ENCODE results near the gene BRD1.

The BRD1 gene

DNA sequence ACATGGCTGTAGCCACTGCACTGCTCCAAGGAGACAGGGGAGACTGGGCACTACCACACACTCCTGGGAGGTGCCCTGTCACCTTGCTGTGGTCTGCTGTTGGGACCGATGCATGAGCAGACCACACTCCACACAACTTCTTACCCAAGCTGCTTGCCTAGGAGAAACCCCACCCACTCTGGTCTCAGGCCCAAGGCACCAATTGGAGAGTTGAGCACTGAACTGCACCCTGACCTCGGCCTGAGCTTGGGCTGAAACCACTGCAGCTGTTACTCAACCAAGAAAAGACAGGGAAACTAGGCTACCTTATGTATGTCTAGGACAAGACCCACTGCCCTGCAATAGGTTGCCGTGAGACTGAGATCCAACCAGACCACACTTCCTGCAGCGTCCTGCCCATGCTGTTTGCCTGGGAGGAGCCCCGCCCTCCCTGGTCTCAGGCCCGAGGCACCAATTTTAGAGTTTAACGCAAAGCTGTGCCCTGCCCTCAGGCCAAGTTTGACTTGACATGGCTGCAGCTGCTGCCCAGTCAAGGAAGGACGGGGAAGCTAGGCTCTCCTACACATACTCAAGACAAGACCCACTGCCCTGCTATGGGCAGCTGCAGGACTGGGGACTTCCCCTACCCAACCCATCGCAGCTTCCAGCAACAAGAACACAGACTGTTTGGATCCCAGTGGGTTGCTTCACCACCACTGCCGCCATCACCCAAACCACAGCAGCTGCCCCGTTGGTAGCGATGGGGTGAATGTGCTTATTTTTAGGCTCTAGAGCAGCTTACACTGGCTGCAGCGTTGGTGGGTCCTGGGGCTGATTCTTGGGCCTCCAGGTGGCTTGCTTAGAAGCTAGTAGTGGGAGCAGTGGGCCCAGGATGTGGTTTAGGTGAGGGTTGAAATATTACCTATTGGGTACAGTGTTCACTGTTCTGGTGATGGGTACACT, 66.8 kb downstream of the BRD1 start:
- no peak for DNase-seq (ENCODE audit: extremely low read depth, low read depth)
- TF ChIP-seq, protein P1, sequence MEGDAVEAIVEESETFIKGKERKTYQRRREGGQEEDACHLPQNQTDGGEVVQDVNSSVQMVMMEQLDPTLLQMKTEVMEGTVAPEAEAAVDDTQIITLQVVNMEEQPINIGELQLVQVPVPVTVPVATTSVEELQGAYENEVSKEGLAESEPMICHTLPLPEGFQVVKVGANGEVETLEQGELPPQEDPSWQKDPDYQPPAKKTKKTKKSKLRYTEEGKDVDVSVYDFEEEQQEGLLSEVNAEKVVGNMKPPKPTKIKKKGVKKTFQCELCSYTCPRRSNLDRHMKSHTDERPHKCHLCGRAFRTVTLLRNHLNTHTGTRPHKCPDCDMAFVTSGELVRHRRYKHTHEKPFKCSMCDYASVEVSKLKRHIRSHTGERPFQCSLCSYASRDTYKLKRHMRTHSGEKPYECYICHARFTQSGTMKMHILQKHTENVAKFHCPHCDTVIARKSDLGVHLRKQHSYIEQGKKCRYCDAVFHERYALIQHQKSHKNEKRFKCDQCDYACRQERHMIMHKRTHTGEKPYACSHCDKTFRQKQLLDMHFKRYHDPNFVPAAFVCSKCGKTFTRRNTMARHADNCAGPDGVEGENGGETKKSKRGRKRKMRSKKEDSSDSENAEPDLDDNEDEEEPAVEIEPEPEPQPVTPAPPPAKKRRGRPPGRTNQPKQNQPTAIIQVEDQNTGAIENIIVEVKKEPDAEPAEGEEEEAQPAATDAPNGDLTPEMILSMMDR (IDR thresholded peaks at IDR 0.05; ENCODE audit: low read depth, low read length), result no peak

DNA sequence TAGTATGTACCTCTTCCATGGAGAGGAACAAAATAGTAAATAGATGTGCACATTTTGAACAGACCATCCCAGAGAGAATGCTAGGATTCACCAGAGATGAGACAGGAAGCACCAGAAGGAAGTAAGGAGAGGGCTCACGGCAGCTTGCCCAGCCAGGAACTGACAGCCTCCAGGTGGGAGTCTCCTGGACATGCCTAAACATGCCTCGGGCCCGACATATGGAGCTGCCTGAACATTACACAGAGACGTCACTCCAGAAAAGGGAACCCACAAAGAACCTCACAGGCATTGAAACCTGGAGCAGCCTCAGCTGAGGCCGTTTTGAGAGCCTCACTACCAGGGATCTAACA, 67.4 kb downstream of the BRD1 start:
- DNase-seq (ENCODE audit: extremely low read depth, low read depth), result no peak
- TF ChIP-seq, protein P1 (IDR thresholded peaks at IDR 0.05; ENCODE audit: low read depth, low read length), result no peak

DNA sequence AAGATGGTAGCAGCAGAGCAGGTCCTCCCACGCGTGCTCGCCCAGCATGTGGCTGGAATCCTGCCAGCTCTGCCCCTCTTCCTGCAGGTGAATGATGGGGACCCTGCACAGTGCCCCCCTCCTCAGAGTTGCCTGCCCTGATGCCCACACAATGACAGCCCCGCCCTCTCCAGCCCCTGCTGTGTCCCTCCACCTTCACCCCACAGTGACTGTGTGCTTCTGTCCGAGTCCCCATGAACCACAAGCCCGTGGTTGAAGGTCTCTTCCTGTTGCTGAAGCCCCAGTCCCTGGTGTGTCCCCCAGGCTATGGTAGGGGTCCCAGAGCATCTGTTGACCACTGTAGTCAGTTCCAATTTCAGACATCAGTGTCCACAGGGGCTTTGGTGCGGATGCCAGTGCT, 71.0 kb downstream of the BRD1 start:
- no peak for DNase-seq (ENCODE audit: extremely low read depth, low read depth)
- TF ChIP-seq, protein P1 (IDR thresholded peaks at IDR 0.05; ENCODE audit: low read depth, low read length), result no peak

DNA sequence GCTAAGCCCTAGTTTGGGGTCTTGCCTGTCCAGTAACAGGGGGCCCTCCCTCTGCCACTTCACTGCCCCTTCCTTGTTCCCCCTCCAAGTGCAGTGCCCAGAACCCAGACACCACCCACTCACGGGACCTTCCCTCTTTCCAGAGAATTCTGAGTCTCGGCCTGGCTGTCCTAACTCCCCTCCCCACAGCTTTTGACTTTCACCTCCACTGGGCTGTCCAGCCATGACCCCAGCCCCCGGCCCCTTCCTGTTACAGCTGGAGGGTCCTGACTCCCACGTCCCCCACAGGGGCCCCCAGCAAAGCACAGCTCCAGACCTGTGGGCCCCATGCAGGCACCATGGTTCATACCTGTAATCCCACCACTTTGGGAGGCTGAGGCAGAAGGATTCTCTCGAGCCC, 71.5 kb downstream of the BRD1 start:
- DNase-seq (ENCODE audit: extremely low read depth, low read depth), result no peak
- TF ChIP-seq, protein P1 (IDR thresholded peaks at IDR 0.05; ENCODE audit: low read depth, low read length), result no peak

DNA sequence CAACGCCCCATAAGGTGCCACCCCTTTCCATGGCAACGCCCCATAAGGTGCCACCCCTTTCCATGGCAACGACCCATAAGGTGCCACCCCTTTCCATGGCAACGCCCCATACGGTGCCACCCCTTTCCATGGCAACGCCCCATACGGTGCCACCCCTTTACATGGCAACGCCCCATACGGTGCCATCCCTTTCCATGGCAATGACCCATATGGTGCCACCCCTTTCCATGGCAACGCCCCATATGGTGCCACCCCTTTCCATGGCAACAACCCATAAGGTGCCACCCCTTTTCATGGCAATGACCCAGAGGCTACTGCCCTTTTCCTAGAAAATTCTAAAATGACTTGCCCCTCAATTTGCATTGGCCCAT, 72.1 kb downstream of the BRD1 start:
- no peak for DNase-seq (ENCODE audit: extremely low read depth, low read depth)

DNA sequence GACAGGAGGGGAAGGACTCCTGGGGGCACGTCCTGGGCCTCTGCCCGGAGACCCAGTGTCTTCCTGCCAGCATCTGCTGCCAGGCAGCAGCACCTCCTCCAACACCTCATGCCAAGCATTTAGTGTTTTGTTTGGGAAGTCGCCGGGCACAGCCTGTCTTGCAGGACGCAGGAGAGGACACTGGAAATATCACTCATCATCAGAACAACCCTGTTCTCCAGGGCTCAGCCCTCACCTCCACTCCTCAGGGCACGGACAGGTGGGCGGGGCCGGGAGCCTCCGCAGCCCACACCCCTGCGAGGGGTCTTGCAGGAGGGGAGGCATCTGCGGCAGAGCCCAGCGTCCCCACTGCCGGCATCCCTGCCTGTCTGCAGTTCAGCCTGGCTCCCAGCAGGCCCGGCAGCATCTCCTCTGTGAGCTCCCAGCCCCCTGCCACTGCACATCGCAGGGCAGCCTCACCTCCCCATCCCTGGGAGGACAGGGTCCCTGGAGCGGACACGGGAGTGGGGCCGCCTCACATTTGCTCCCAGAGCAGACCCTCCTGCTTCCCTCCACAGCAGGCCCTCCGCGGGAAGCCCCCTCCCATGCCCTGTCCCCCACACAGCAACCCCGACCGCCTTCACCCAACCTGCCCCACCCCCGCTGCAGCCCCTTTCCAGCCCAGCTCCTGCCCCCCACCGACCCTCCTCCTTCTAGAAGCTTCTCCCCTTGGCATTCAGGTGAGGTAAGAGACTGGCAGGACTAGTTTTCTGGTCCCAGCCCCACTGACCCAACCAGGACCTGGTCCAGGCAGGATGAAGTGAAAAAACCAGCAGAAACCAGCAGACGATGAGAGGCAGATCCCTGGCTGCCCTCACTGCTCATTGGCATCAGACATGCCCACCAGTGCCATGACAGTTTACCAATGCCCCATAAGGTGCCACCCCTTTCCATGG, 72.7 kb downstream of the BRD1 start:
- TF ChIP-seq, protein P1 (IDR thresholded peaks at IDR 0.05; ENCODE audit: low read depth, low read length), result no peak
- DNase-seq (ENCODE audit: extremely low read depth, low read depth), result no peak

More for the DNA sequence above, 72.1 kb downstream of the BRD1 start:
- TF ChIP-seq, protein P1 (IDR thresholded peaks at IDR 0.05; ENCODE audit: low read depth, low read length), result no peak

All from AG09319 (cell line).